Measurements from ENCODE around the gene CELF3. TPM values are rescaled to one million over a fixed set of nuclear protein-coding genes. Genes with fewer than 3 reads are reported as not detected.

Gene CELF3
- total and polyA plus RNA-seq, 9 of the 15 experiments (the other 6 are each of a cell fraction or from before 2014, with no cell fraction given) = not detected

- no peak for TF ChIP-seq E4F1 (CRISPR knock-in tag; IDR thresholded peaks at IDR 0.05; ENCODE audit: borderline replicate concordance)
- no peak for TF ChIP-seq TAF7 (tag; IDR thresholded peaks at IDR 0.05)
- TF ChIP-seq TAL1 (IDR thresholded peaks at IDR 0.05) = no peak
These were observed 4.7 kb downstream of the CELF3 start (continued) for GRCh38 chr1:151711951-151712350.

DNA sequence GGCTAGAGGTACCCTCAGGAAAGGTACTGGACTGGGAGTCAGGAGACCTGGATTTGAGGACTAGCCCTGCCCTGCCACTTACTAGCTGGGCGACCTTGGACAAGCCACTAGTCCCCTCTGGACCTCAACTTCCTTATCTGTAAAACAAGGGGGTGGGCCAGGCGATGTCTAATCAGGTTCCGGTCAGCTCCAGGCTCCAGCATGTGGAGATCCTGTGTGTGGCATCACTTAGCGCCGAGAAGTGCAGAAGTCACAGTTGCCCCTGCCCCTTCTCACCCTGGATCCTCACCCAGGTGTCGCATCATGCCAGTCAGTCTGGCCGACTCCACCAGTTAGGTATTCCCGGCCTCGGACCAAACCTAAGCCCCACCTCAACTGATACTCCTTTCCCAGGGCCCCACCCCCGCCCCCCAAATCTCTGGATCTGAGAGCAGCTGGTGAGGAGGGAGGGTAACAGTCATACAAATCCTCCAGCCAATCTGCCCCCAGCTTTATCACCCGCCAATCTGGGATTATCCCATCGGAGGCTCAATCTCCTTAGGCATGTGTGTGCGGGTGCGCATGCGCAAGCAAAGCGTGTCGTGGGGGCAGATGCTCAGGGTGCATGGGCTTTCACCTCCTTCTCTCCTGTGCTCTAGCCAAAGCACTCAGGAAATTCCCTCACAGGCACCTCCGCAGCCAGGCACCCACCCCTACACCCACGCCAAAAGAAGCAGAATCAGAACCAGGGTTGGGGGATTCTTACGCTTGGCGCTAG is 5.4 kb downstream of the CELF3 start:
- H3K4me3 ChIP-seq = no peak overlapping the region
- intact Hi-C loops (cut with micrococcal nuclease) = no loop called here
- TF ChIP-seq NRF1 (conservative IDR thresholded peaks at IDR 0.05 in 1 of 2, IDR thresholded peaks at IDR 0.05 in 1 of 2) (peak; percentile 86 to 89), ZNF134 (CRISPR knock-in tag; conservative IDR thresholded peaks at IDR 0.05) (peak; percentile 71; the same call in 1 of the 2 replicates), POLR2G (IDR thresholded peaks at IDR 0.05; ENCODE audit: low read depth, low read length) (no peak)
- H3K9me1 ChIP-seq (ENCODE audit: control insufficient read depth, insufficient read depth, low read length) = no peaks in the 10 kb centered on the region
- 0 out of 4 replicates have a peak overlapping the region, but pooled peaks of 1 of the 2 experiments have one; percentile 13 for H3K9ac ChIP-seq (ENCODE audit: insufficient read depth in 1 of 2, low read depth in 2 of 2, low read length in 2 of 2)
- ChIA-PET POLR2A (no interaction called here), CTCF (ENCODE audit: low intra/inter-chr PET ratio) (no interaction called here)
- H3K9me3 ChIP-seq (replicated peaks; ENCODE audit: control insufficient read depth, insufficient read depth, low read depth, low read length) = no peaks in the 10 kb centered on the region
- H2AFZ ChIP-seq (ENCODE audit: low read depth, low read length) = no peak overlapping the region
- H3K27me3 ChIP-seq (ENCODE audit: control insufficient read depth in 2 of 2, insufficient read depth in 2 of 2, low read length in 2 of 2) = peaks cover 0 to 62% of the 10 kb centered on the region in 2 experiments; a peak in 2 of 5 replicates
- ATAC-seq (no peak), DNase-seq (ENCODE audit: extremely low read depth in 1 of 4, low spot score in 3 of 4) (peak in 2 of 4 experiments; percentile 34 to 39), FAIRE-seq (no peak)
- H3K4me1 ChIP-seq (replicated peaks in 1 of 2; ENCODE audit: control insufficient read depth in 2 of 2, insufficient read depth in 2 of 2, low read length in 2 of 2) = peaks cover 8 to 19% of the 10 kb centered on the region in 2 experiments; a peak in 4 of 5 replicates
- no peak overlapping the region for H3K4me2 ChIP-seq (ENCODE audit: insufficient read depth, low read length)
- in situ Hi-C loops (cut with MboI) = no loop called here
- H3K79me2 ChIP-seq (ENCODE audit: control insufficient read depth, insufficient read depth, low read length) = no peaks in the 10 kb centered on the region
- BruUV-seq (replicated peaks) = no TSS peak
- H3K27ac ChIP-seq (ENCODE audit: extremely low read depth, low read depth, low read length) = no peak overlapping the region
- WGBS (ENCODE audit: insufficient coverage, low coverage, missing lambda C conversion rate) = 6% methylated on average over 19 of the region's 21 CpGs
- H4K20me1 ChIP-seq (replicated peaks; ENCODE audit: control insufficient read depth, insufficient read depth, low read length) = peaks cover 28% of the 10 kb centered on the region
- H3K36me3 ChIP-seq (ENCODE audit: control insufficient read depth, insufficient read depth, low read length) = no peaks in the 10 kb centered on the region
